ENCODE results near the gene SGK1.

DNA sequence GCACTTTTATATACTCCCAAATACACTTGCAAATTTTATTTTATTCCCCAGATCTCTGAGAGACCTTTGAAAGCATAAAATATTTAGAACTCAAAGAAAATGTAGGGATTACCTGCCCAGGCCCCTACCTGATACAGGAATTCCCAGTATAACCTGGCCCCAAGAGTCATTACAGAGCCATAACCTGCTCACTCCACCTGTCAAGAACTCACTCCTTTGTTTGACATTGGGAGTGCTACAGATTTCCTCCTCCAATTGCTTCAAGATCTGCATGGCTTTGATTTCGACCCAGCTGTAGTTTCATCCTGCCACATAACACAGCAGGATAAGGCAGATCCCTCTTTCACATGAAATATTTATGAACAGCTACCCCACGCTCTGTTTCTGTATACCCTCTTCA, 169.3 kb downstream of the SGK1 start:
- TF ChIP-seq, protein P1, sequence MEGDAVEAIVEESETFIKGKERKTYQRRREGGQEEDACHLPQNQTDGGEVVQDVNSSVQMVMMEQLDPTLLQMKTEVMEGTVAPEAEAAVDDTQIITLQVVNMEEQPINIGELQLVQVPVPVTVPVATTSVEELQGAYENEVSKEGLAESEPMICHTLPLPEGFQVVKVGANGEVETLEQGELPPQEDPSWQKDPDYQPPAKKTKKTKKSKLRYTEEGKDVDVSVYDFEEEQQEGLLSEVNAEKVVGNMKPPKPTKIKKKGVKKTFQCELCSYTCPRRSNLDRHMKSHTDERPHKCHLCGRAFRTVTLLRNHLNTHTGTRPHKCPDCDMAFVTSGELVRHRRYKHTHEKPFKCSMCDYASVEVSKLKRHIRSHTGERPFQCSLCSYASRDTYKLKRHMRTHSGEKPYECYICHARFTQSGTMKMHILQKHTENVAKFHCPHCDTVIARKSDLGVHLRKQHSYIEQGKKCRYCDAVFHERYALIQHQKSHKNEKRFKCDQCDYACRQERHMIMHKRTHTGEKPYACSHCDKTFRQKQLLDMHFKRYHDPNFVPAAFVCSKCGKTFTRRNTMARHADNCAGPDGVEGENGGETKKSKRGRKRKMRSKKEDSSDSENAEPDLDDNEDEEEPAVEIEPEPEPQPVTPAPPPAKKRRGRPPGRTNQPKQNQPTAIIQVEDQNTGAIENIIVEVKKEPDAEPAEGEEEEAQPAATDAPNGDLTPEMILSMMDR (IDR thresholded peaks at IDR 0.05), result no peak
- TF ChIP-seq POLR2A (IDR thresholded peaks at IDR 0.05), result no peak
